Keratinocyte (primary cell): Measurements from ENCODE around the gene NADSYN1. TPM values are rescaled to one million over a fixed set of nuclear protein-coding genes. Genes with fewer than 3 reads are reported as not detected.

ENCODE experiments used
- DNase-seq: peaks from one replicate; pipeline ENCODE4 v3.0.0-alpha.2; 2011; ENCODE audit warnings: low read depth, missing footprints, low spot score
- FAIRE-seq: peaks from 2 replicates; lab custom pipeline; 2011; peaks lifted over from hg19 to GRCh38; lab: Jason Lieb, UNC
- H2AFZ ChIP-seq: 2 replicates; pipeline ENCODE4 v1.6.0; 2012; ENCODE audit warnings: low read length, control low read depth, inconsistent platforms; ENCODE audit not compliant: control insufficient read depth
- H3K27ac ChIP-seq: 2 replicates; pipeline ENCODE4 v1.5.1; 2011; ENCODE audit warnings: low read length; ENCODE audit not compliant: control insufficient read depth, insufficient read depth
- H3K27me3 ChIP-seq: 3 replicates; pipeline ENCODE4 v1.6.0; 2011; ENCODE audit warnings: low read length; ENCODE audit not compliant: control insufficient read depth, insufficient read depth; ENCODE audit errors: extremely low read depth
- H3K36me3 ChIP-seq, 2 experiments: 2 replicates in 1 of 2; 3 replicates in 1 of 2; pipeline ENCODE4 v1.5.1; 2011; ENCODE audit warnings: low read length in 2 of 2, mild to moderate bottlenecking in 1 of 2; ENCODE audit not compliant: control insufficient read depth in 2 of 2, insufficient read depth in 2 of 2; ENCODE audit errors: extremely low read depth in 1 of 2
- H3K4me1 ChIP-seq: 3 replicates; pipeline ENCODE4 v1.5.1; 2011; ENCODE audit warnings: low read length; ENCODE audit not compliant: control insufficient read depth, insufficient read depth; ENCODE audit errors: extremely low read depth
- H3K4me2 ChIP-seq: 3 replicates; pipeline ENCODE4 v1.6.0; 2011; ENCODE audit warnings: low read depth, low read length; ENCODE audit not compliant: control insufficient read depth, insufficient read depth; ENCODE audit errors: extremely low read depth
- H3K4me3 ChIP-seq, 3 experiments: fragments of 200-600 bp in 1 of 3; sonication (generic) in 1 of 3; 2 replicates in 2 of 3; 3 replicates in 1 of 3; pipeline ENCODE4 v1.5.1; 2011 to 2016; ENCODE audit warnings: low read length in 3 of 3, mild to moderate bottlenecking in 3 of 3, control low read depth in 2 of 3, inconsistent platforms in 1 of 3, low read depth in 1 of 3, mixed read lengths in 1 of 3, mixed run types in 1 of 3, moderate library complexity in 1 of 3; ENCODE audit not compliant: control insufficient read depth in 2 of 3, insufficient read depth in 2 of 3; ENCODE audit errors: extremely low read depth in 1 of 3
- H3K79me2 ChIP-seq: 2 replicates; pipeline ENCODE4 v1.6.0; 2012; ENCODE audit warnings: low read length; ENCODE audit not compliant: control insufficient read depth, insufficient read depth
- H3K9ac ChIP-seq: 3 replicates; pipeline ENCODE4 v1.6.0; 2011; ENCODE audit warnings: low read length; ENCODE audit not compliant: control insufficient read depth, insufficient read depth; ENCODE audit errors: extremely low read depth
- H3K9me1 ChIP-seq: 3 replicates; pipeline ENCODE4 v1.6.0; 2011; ENCODE audit warnings: low read length; ENCODE audit not compliant: control insufficient read depth, insufficient read depth; ENCODE audit errors: extremely low read depth
- H3K9me3 ChIP-seq: 2 replicates; pipeline ENCODE4 v1.5.1; 2012; ENCODE audit warnings: low read depth, low read length; ENCODE audit not compliant: control insufficient read depth
- H4K20me1 ChIP-seq: 3 replicates; pipeline ENCODE4 v1.6.0; 2011; ENCODE audit warnings: low read length; ENCODE audit not compliant: control insufficient read depth, insufficient read depth; ENCODE audit errors: extremely low read depth
- EZH2 ChIP-seq: IDR thresholded peaks from one replicate; pipeline ENCODE4 v1.6.1; 2012; ENCODE audit warnings: inconsistent platforms, mild to moderate bottlenecking, low read length, moderate library complexity
- dilution Hi-C: fragments of 300-500 bp; cut with MboI; formaldehyde crosslinking; loops from one replicate; pipeline ENCODE4 v1.7.0; 2020; ENCODE audit warnings: low sequenced_read_pairs; ENCODE audit not compliant: extremely low pct_ligation_motif_present
- polyA plus RNA-seq, 5 experiments: library from polyadenylated mRNA; depleted of rRNA in 3 of 5; stranded (reverse) in 3 of 5; stranded (forward) in 1 of 5; unstranded in 1 of 5; fragments of >200 nt; gene quantifications; 1 replicate in 1 of 5; 2 replicates in 3 of 5; 3 replicates in 1 of 5; pipeline versions ENCODE4 v1.2.1 to v1.2.3, GENCODE V29; 2011 to 2012; ENCODE audit warnings: missing spikeins in 2 of 5, low read depth in 1 of 5, low replicate concordance in 1 of 5
- TF ChIP-seq, protein P1 (sequence below), 3 experiments: IDR thresholded peaks in 1 of 3; conservative IDR thresholded peaks in 1 of 3; optimal IDR thresholded peaks in 1 of 3; 2 replicates in 2 of 3; 3 replicates in 1 of 3; pipeline versions ENCODE3 to v1.5.1; 2011; ENCODE audit warnings: low read length in 3 of 3, mild to moderate bottlenecking in 3 of 3, moderate library complexity in 2 of 3, control low read depth in 1 of 3, inconsistent platforms in 1 of 3; ENCODE audit not compliant: insufficient read depth in 2 of 3; ENCODE audit errors: extremely low read depth in 1 of 3

Gene NADSYN1
- polyA plus RNA-seq, 1 donor (not counting 4 experiments of a cell fraction or from before 2014, with no cell fraction given): 51.5 TPM

DNA sequence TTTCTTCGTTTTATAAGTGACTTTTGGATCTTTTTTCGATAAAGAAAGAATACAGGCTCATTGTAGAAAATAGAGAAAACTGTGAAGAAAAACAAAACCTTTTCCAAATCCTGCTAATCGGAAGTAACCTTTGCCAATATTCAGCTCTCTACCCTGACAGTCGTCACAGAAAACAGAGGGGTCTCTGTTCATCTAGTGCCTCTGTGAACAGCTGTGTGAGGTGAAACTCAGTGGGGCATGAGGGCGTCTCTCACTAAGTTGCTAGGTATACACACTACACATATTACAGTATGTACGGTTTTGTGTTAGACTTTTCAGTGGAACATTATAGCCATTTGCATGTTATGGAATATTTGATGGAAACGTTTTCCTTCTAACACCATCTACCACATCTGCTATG is 44.2 kb upstream of the NADSYN1 start:
- no peak for TF ChIP-seq EZH2
- TF ChIP-seq, protein P1, sequence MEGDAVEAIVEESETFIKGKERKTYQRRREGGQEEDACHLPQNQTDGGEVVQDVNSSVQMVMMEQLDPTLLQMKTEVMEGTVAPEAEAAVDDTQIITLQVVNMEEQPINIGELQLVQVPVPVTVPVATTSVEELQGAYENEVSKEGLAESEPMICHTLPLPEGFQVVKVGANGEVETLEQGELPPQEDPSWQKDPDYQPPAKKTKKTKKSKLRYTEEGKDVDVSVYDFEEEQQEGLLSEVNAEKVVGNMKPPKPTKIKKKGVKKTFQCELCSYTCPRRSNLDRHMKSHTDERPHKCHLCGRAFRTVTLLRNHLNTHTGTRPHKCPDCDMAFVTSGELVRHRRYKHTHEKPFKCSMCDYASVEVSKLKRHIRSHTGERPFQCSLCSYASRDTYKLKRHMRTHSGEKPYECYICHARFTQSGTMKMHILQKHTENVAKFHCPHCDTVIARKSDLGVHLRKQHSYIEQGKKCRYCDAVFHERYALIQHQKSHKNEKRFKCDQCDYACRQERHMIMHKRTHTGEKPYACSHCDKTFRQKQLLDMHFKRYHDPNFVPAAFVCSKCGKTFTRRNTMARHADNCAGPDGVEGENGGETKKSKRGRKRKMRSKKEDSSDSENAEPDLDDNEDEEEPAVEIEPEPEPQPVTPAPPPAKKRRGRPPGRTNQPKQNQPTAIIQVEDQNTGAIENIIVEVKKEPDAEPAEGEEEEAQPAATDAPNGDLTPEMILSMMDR (optimal IDR thresholded peaks at IDR 0.05 in 1 of 3, IDR thresholded peaks at IDR 0.05 in 1 of 3, conservative IDR thresholded peaks at IDR 0.05 in 1 of 3; ENCODE audit: extremely low read depth in 1 of 3, insufficient read depth in 2 of 3, low read length in 3 of 3): no peak
- Histone ChIP-seq H3K4me1 (no peaks in the 10 kb centered on the region), H3K9me1 (no peaks in the 10 kb centered on the region), H3K27ac (no peak overlapping the region), H3K36me3 (no peaks in the 10 kb centered on the region), H3K9ac (no peak overlapping the region), H3K4me3 (no peak overlapping the region), H2AFZ (no peak overlapping the region), H3K4me2 (no peak overlapping the region), H3K79me2 (no peaks in the 10 kb centered on the region), H3K9me3 (no peaks in the 10 kb centered on the region), H4K20me1 (no peaks in the 10 kb centered on the region), H3K27me3 (no peaks in the 10 kb centered on the region)
- dilution Hi-C loops: no loop called here
- FAIRE-seq (no peak), DNase-seq (no peak)

DNA sequence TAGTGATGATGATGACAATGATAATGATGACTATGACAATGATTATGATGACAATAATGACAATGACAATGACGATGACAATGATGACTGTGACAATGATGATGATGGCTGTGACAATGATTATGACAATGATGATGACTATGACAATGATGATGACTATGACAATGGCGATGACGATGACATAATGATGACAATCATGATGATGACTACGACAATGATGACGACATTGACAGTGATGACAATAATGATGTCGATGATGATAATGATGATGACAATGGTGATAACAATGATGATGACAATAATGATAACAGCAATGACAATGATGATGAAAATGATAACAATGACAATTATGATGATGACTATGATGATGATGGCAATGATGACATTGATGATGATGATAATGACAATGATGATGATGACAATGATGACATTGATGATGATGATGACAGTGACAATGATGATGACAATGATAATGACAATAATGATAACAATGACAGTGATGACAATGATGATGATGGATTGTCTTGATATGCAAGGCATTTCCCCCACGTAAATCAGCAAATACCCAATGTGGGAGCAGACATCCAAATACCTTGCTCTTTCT is 42.5 kb upstream of the NADSYN1 start:
- dilution Hi-C loops: no loop called here
- no peak for FAIRE-seq
- DNase-seq: no peak

More for the DNA sequence above, 42.5 kb upstream of the NADSYN1 start:
- Histone ChIP-seq H4K20me1 (no peaks in the 10 kb centered on the region), H3K4me3 (no peak overlapping the region), H3K36me3 (no peaks in the 10 kb centered on the region), H3K9ac (no peak overlapping the region), H3K27ac (no peak overlapping the region), H3K9me3 (no peaks in the 10 kb centered on the region), H3K4me1 (no peaks in the 10 kb centered on the region), H3K4me2 (no peak overlapping the region), H3K9me1 (no peaks in the 10 kb centered on the region), H2AFZ (no peak overlapping the region), H3K27me3 (no peaks in the 10 kb centered on the region), H3K79me2 (no peaks in the 10 kb centered on the region)
- TF ChIP-seq, protein P1 (optimal IDR thresholded peaks at IDR 0.05 in 1 of 3, IDR thresholded peaks at IDR 0.05 in 1 of 3, conservative IDR thresholded peaks at IDR 0.05 in 1 of 3; ENCODE audit: extremely low read depth in 1 of 3, insufficient read depth in 2 of 3, low read length in 3 of 3): no peak
- TF ChIP-seq EZH2: no peak
